ENCODE results near the gene NIT1. TPM values are rescaled to one million over a fixed set of nuclear protein-coding genes. Genes with fewer than 3 reads are reported as not detected.

The NIT1 gene
- total and polyA plus RNA-seq, 2 of the 13 experiments (the other 11 are each of a cell fraction or from before 2014, with no cell fraction given) = 22.7 to 31.0 TPM

- no peaks in the 10 kb centered on the region for H4K20me1 ChIP-seq (ENCODE audit: insufficient read depth, low read length)
- H3K4me2 ChIP-seq (ENCODE audit: low read depth, low read length) = peak overlapping the region; percentile 96
- peak overlapping the region; percentile 70 for H3K9ac ChIP-seq (ENCODE audit: insufficient read depth, low read depth, low read length)
- CTCF ChIA-PET (ENCODE audit: low intra/inter-chr PET ratio, low total read pairs) = interaction anchor here (4.5 kb wide), 1 partner anchor 22 kb away, joined by 50 read pairs; the partner anchor contains the start of gene KLHDC9
- POLR2A ChIA-PET = interaction anchor here (0.5 to 3.8 kb wide), 4 partner anchors 22 to 54 kb away, joined by 3 to 21 read pairs (median 7); partner anchors contain the start of genes F11R, NIT1, PFDN2 and USF1
- no peaks in the 10 kb centered on the region for H3K79me2 ChIP-seq (ENCODE audit: insufficient read depth, low read length)
- peak overlapping the region; percentile 27 for H3K27ac ChIP-seq (ENCODE audit: extremely low read length, insufficient read depth, low read length)
- in situ Hi-C loops (cut with HindIII; ENCODE audit: extremely low pct_ligation_motif_present, low pct_unique_long_range_greater_than_20kb) = no loop called here
- peaks cover 41% of the 10 kb centered on the region for H3K4me1 ChIP-seq (ENCODE audit: insufficient read depth, low read length)
- 14% methylated on average over 5 of the region's 12 CpGs for WGBS (ENCODE audit: low lambda C conversion rate)
- BruUV-seq (replicated peaks) = no TSS peak
- no peaks in the 10 kb centered on the region for H3K9me3 ChIP-seq (ENCODE audit: low read length)
- ATAC-seq (peak; percentile 28), FAIRE-seq (no peak), DNase-seq (ENCODE audit: low spot score) (peak; percentile 41)
- intact Hi-C loops (cut with micrococcal nuclease; ENCODE audit: unreplicated experiment) = no loop called here
- peak overlapping the region; percentile 8 for H2AFZ ChIP-seq (ENCODE audit: low read length)
- H3K27me3 ChIP-seq (ENCODE audit: control insufficient read depth in 1 of 2, insufficient read depth in 2 of 2, low read length in 2 of 2) = no peaks in the 10 kb centered on the region
- peak overlapping the region; percentile 62 to 75 (median 64) for H3K4me3 ChIP-seq (replicated peaks in 1 of 3; ENCODE audit: insufficient read depth in 1 of 3, low read depth in 2 of 3, low read length in 3 of 3)
- no peaks in the 10 kb centered on the region for H3K36me3 ChIP-seq (replicated peaks in 1 of 2; ENCODE audit: control insufficient read depth in 1 of 2, insufficient read depth in 2 of 2, low read length in 2 of 2)
- TF ChIP-seq ZNF709 (CRISPR knock-in tag; IDR thresholded peaks at IDR 0.05) (no peak), SP4 (CRISPR knock-in tag; IDR thresholded peaks at IDR 0.05) (no peak), KLF6 (CRISPR knock-in tag; IDR thresholded peaks at IDR 0.05) (no peak), PRDM4 (CRISPR knock-in tag; IDR thresholded peaks at IDR 0.05; ENCODE audit: borderline replicate concordance) (no peak), KLF12 (CRISPR knock-in tag; IDR thresholded peaks at IDR 0.05; ENCODE audit: borderline replicate concordance) (no peak), ZNF331 (CRISPR knock-in tag; IDR thresholded peaks at IDR 0.05) (no peak), TFAP4 (IDR thresholded peaks at IDR 0.05; ENCODE audit: borderline replicate concordance, low read depth) (no peak), ZNF567 (CRISPR knock-in tag; IDR thresholded peaks at IDR 0.05; ENCODE audit: borderline replicate concordance) (no peak), HNF4A (CRISPR knock-in tag; IDR thresholded peaks at IDR 0.05) (no peak)
- TF ChIP-seq, protein P1, sequence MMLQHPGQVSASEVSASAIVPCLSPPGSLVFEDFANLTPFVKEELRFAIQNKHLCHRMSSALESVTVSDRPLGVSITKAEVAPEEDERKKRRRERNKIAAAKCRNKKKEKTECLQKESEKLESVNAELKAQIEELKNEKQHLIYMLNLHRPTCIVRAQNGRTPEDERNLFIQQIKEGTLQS (CRISPR knock-in tag; IDR thresholded peaks at IDR 0.05) = peak; percentile 62; the same call in 1 of the 2 replicates
- TF ChIP-seq, protein P2, sequence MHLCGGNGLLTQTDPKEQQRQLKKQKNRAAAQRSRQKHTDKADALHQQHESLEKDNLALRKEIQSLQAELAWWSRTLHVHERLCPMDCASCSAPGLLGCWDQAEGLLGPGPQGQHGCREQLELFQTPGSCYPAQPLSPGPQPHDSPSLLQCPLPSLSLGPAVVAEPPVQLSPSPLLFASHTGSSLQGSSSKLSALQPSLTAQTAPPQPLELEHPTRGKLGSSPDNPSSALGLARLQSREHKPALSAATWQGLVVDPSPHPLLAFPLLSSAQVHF (CRISPR knock-in tag; IDR thresholded peaks at IDR 0.05) = no peak
- TF ChIP-seq, protein P3, sequence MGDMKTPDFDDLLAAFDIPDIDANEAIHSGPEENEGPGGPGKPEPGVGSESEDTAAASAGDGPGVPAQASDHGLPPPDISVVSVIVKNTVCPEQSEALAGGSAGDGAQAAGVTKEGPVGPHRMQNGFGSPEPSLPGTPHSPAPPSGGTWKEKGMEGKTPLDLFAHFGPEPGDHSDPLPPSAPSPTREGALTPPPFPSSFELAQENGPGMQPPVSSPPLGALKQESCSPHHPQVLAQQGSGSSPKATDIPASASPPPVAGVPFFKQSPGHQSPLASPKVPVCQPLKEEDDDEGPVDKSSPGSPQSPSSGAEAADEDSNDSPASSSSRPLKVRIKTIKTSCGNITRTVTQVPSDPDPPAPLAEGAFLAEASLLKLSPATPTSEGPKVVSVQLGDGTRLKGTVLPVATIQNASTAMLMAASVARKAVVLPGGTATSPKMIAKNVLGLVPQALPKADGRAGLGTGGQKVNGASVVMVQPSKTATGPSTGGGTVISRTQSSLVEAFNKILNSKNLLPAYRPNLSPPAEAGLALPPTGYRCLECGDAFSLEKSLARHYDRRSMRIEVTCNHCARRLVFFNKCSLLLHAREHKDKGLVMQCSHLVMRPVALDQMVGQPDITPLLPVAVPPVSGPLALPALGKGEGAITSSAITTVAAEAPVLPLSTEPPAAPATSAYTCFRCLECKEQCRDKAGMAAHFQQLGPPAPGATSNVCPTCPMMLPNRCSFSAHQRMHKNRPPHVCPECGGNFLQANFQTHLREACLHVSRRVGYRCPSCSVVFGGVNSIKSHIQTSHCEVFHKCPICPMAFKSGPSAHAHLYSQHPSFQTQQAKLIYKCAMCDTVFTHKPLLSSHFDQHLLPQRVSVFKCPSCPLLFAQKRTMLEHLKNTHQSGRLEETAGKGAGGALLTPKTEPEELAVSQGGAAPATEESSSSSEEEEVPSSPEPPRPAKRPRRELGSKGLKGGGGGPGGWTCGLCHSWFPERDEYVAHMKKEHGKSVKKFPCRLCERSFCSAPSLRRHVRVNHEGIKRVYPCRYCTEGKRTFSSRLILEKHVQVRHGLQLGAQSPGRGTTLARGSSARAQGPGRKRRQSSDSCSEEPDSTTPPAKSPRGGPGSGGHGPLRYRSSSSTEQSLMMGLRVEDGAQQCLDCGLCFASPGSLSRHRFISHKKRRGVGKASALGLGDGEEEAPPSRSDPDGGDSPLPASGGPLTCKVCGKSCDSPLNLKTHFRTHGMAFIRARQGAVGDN (CRISPR knock-in tag; IDR thresholded peaks at IDR 0.05) = peak; percentile 51
- TF ChIP-seq, protein P4, sequence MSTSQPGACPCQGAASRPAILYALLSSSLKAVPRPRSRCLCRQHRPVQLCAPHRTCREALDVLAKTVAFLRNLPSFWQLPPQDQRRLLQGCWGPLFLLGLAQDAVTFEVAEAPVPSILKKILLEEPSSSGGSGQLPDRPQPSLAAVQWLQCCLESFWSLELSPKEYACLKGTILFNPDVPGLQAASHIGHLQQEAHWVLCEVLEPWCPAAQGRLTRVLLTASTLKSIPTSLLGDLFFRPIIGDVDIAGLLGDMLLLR (CRISPR knock-in tag; IDR thresholded peaks at IDR 0.05) = 0 out of 2 replicates have a peak, but pooled peaks have one; percentile 16
Observed at GRCh38 chr1:161074676-161075368, 43.1 kb upstream of the NIT1 start.
